ENCODE results near the gene OR4B1. TPM values are rescaled to one million over a fixed set of nuclear protein-coding genes. Genes with fewer than 3 reads are reported as not detected.
A peak's percentile ranks its signal among the peaks of the same experiment; 100 is the strongest.

OR4B1 gene, protein sequence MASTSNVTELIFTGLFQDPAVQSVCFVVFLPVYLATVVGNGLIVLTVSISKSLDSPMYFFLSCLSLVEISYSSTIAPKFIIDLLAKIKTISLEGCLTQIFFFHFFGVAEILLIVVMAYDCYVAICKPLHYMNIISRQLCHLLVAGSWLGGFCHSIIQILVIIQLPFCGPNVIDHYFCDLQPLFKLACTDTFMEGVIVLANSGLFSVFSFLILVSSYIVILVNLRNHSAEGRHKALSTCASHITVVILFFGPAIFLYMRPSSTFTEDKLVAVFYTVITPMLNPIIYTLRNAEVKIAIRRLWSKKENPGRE
- total RNA-seq = not detected

GRCh38 chr11:48216510-48216909, at the start of gene OR4B1:
OR4B1 (plus strand) TSS chr11:48216810; CDS start chr11:48216810, 0 bp downstream.
- DNase-seq (no peak), ATAC-seq (no peak)
- Mint-ChIP-seq H3K4me3 (no peak within 1 kb of the TSS), H3K27me3 (ENCODE audit: low read depth) (peaks cover 2% of the 10 kb centered on the region), H3K9me3 (ENCODE audit: insufficient read depth) (no peaks in the 10 kb centered on the region), H3K36me3 (ENCODE audit: low read depth) (no peaks in the 10 kb centered on the region), H3K27ac (no peak within 1 kb of the TSS), H3K4me1 (ENCODE audit: low read depth) (no peaks in the 10 kb centered on the region)
- POLR2A ChIA-PET = no interaction called here
- CTCF ChIA-PET = no interaction called here

GRCh38 chr11:48167380-48167779, 49.2 kb upstream of the OR4B1 start:
- peaks cover 51% of the 10 kb centered on the region for H3K36me3 Mint-ChIP-seq (ENCODE audit: low read depth)
- no peak overlapping the region for H3K4me3 Mint-ChIP-seq
- H3K4me1 Mint-ChIP-seq (ENCODE audit: low read depth) = peaks cover 24% of the 10 kb centered on the region
- no peak for DNase-seq
- no peaks in the 10 kb centered on the region for H3K9me3 Mint-ChIP-seq (ENCODE audit: insufficient read depth)
- no peak for ATAC-seq
- no peaks in the 10 kb centered on the region for H3K27me3 Mint-ChIP-seq (ENCODE audit: low read depth)
- no peak overlapping the region for H3K27ac Mint-ChIP-seq
- CTCF ChIA-PET = no interaction called here
- POLR2A ChIA-PET = interaction anchor here (0.6 kb wide), 2 partner anchors 11 to 891 kb away, joined by 3 to 5 read pairs; no protein-coding TSS in a partner anchor

GRCh38 chr11:48168815-48169214, 47.8 kb upstream of the OR4B1 start:
- ChIA-PET CTCF (no interaction called here), POLR2A (no interaction called here)
- H3K27me3 Mint-ChIP-seq (ENCODE audit: low read depth) = no peaks in the 10 kb centered on the region
- H3K9me3 Mint-ChIP-seq (ENCODE audit: insufficient read depth) = no peaks in the 10 kb centered on the region
- H3K4me3 Mint-ChIP-seq = no peak overlapping the region
- ATAC-seq (no peak), DNase-seq (no peak)
- H3K27ac Mint-ChIP-seq = no peak overlapping the region
- peaks cover 38% of the 10 kb centered on the region for H3K36me3 Mint-ChIP-seq (ENCODE audit: low read depth)
- peaks cover 28% of the 10 kb centered on the region for H3K4me1 Mint-ChIP-seq (ENCODE audit: low read depth)

DNA sequence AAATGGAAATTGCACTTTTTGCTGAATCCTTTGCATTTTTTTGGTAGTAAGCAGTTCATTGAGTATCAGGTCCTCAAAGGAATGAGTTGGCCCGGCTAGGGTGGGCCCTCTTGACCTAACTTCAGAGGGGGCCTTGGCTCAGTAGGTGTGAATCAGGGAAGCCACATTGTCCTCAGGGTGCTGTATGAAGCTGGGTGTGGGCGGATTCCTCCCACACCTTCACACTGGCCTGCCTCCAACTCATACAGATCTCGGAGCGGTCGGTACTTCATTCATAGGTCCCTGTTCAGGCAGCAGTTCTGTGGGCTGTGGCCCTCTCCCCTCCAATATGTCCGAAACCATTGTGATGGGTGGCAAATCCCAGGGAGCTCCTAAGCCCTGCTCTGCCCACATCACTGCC, 47.4 kb upstream of the OR4B1 start:
- no peaks in the 10 kb centered on the region for H3K27me3 Mint-ChIP-seq (ENCODE audit: low read depth)
- no peak overlapping the region for H3K27ac Mint-ChIP-seq
- no peaks in the 10 kb centered on the region for H3K9me3 Mint-ChIP-seq (ENCODE audit: insufficient read depth)
- no peak overlapping the region for H3K4me3 Mint-ChIP-seq
- ChIA-PET CTCF (no interaction called here), POLR2A (no interaction called here)
- peaks cover 28% of the 10 kb centered on the region for H3K4me1 Mint-ChIP-seq (ENCODE audit: low read depth)
- no peak for DNase-seq
- peaks cover 33% of the 10 kb centered on the region for H3K36me3 Mint-ChIP-seq (ENCODE audit: low read depth)
- no peak for ATAC-seq

DNA sequence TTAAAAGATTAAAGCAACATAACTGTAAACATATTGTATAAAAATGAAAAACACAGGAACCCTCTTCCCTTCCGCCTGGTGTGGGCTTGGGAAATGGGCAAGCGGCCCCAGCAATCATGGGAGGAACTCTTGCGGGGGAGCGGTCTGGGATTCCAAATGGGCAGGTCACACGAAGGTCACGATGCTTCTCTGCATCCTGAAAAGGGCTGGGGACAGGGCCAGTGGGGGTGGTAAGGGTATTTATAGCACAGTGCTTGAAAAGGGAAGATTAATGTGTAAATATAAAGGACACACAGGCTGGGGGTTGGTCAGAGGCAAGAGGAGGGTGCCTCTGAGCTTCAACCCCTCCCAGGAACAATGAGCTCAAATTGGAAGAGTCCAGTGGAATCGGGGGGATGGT, 46.9 kb upstream of the OR4B1 start:
- POLR2A ChIA-PET = no interaction called here
- H3K9me3 Mint-ChIP-seq (ENCODE audit: insufficient read depth) = no peaks in the 10 kb centered on the region
- no peak overlapping the region for H3K27ac Mint-ChIP-seq
- DNase-seq = no peak
- peaks cover 31% of the 10 kb centered on the region for H3K36me3 Mint-ChIP-seq (ENCODE audit: low read depth)
- CTCF ChIA-PET = no interaction called here
- H3K4me1 Mint-ChIP-seq (ENCODE audit: low read depth) = peaks cover 28% of the 10 kb centered on the region
- no peaks in the 10 kb centered on the region for H3K27me3 Mint-ChIP-seq (ENCODE audit: low read depth)
- ATAC-seq = no peak
- H3K4me3 Mint-ChIP-seq = no peak overlapping the region

DNA sequence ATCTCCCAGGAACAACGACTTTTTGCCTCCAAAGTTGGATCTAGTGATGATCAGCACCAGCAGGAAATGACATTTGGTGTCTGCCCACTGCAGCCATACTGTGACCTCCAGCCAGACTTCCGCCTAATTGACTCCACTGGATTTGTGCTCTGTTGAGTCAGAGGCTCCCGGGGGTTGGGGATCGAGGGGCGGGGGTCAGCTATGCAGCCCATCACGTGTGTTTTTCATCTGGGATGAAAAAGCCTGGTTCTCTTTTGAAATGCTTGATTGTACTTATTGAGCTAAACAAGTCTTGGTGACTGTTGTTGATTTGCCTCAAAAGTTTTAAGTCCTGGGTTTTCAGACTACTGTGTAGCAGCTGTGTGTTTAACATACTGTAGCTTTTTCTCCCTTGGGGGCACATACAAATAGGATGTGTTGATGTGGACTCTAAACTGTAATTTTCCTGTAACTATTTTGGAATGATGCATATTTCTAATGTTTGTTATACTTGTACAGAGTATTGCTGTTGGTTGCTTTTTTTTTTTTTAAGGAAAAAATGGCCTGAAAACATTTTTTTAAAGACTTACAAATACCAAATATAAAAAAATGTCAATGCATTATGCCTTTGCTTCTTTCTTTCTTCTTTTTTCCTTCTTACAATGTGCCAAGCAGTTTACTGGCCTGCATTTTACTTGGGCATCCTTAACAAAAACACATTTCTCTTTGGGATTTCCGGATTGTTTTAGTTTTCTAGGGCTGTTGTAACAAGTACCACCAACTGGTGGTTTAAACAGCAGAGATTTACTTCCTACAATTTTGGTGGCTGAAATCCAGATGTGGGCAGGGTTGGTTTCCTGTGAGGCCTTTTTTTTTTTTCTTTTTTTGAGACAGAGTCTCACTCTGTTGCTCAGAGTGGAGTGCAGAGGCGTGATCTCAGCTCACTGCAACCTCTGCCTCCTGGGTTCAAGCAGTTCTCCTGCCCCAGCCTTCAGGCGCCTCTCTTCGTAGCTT, 46.1 kb upstream of the OR4B1 start:
- Mint-ChIP-seq H3K4me1 (ENCODE audit: low read depth) (peaks cover 28% of the 10 kb centered on the region), H3K4me3 (no peak overlapping the region), H3K9me3 (ENCODE audit: insufficient read depth) (no peaks in the 10 kb centered on the region), H3K27ac (no peak overlapping the region), H3K36me3 (ENCODE audit: low read depth) (peaks cover 23% of the 10 kb centered on the region), H3K27me3 (ENCODE audit: low read depth) (no peaks in the 10 kb centered on the region)
- ATAC-seq (no peak), DNase-seq (no peak)
- ChIA-PET POLR2A (no interaction called here), CTCF (no interaction called here)

GRCh38 chr11:48172818-48173609, 43.6 kb upstream of the OR4B1 start:
- Mint-ChIP-seq H3K27me3 (ENCODE audit: low read depth) (no peaks in the 10 kb centered on the region), H3K27ac (no peak overlapping the region), H3K4me3 (no peak overlapping the region), H3K36me3 (ENCODE audit: low read depth) (peaks cover 7% of the 10 kb centered on the region), H3K9me3 (ENCODE audit: insufficient read depth) (no peaks in the 10 kb centered on the region), H3K4me1 (ENCODE audit: low read depth) (peaks cover 28% of the 10 kb centered on the region)
- ChIA-PET CTCF (interaction anchor here (0.7 to 2.1 kb wide), 8 partner anchors 10 to 135 kb away, joined by 3 to 14 read pairs (median 5); no protein-coding TSS in a partner anchor), POLR2A (no interaction called here)
- ATAC-seq = peak; percentile 69
- peak; percentile 69 for DNase-seq

DNA sequence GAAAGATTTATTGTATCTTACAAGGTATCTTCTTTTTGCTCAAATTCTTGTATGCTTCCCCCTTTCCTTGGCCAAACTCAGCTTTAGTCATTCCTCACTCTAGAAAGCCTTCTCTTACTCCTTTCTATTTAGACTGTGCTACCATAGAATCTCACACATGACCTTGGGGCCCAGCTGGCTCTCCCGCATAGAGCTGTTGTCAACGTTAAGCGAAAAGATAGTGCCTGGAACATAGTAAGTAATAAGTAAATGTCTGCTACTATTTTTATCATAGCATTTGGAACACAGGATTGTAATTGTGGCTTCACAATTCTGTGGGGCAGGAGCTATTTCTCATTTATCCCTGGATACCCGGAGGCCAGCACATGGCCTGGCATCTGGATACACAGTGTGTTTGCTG, 38.9 kb upstream of the OR4B1 start:
- CTCF ChIA-PET = interaction anchor here (1.2 kb wide), 1 partner anchor 243 kb away, joined by 3 read pairs; no protein-coding TSS in a partner anchor
- H3K4me3 Mint-ChIP-seq = no peak overlapping the region
- DNase-seq = no peak
- H3K36me3 Mint-ChIP-seq (ENCODE audit: low read depth) = no peaks in the 10 kb centered on the region
- H3K9me3 Mint-ChIP-seq (ENCODE audit: insufficient read depth) = no peaks in the 10 kb centered on the region
- no peaks in the 10 kb centered on the region for H3K27me3 Mint-ChIP-seq (ENCODE audit: low read depth)
- H3K4me1 Mint-ChIP-seq (ENCODE audit: low read depth) = peaks cover 3% of the 10 kb centered on the region
- POLR2A ChIA-PET = interaction anchor here (0.7 kb wide), 1 partner anchor 10 kb away, joined by 3 read pairs; no protein-coding TSS in a partner anchor
- no peak for ATAC-seq
- no peak overlapping the region for H3K27ac Mint-ChIP-seq

DNA sequence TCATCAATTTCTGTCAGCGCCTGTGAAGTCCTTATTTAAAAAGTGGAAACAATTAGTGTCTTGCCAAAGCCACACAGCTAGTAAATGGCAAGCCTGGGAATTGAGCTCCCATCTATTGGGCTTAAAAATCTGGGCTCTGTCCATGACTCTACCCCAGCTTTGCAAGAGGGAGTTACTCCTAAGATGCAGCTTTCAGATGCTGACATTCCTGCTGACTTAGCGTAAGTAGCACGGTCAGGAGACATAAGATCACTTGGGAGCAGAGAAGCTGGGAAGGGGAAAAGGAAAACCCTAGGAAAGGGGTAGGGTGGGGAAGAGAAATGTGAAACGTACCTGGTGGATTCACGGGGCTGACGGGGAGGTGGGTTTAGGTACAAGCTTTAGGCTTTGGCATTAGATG, 36.0 kb upstream of the OR4B1 start:
- Mint-ChIP-seq H3K36me3 (ENCODE audit: low read depth) (no peaks in the 10 kb centered on the region), H3K27ac (no peak overlapping the region), H3K4me1 (ENCODE audit: low read depth) (no peaks in the 10 kb centered on the region), H3K4me3 (no peak overlapping the region), H3K9me3 (ENCODE audit: insufficient read depth) (no peaks in the 10 kb centered on the region), H3K27me3 (ENCODE audit: low read depth) (no peaks in the 10 kb centered on the region)
- DNase-seq (no peak), ATAC-seq (no peak)
- CTCF ChIA-PET = no interaction called here
- POLR2A ChIA-PET = no interaction called here

DNA sequence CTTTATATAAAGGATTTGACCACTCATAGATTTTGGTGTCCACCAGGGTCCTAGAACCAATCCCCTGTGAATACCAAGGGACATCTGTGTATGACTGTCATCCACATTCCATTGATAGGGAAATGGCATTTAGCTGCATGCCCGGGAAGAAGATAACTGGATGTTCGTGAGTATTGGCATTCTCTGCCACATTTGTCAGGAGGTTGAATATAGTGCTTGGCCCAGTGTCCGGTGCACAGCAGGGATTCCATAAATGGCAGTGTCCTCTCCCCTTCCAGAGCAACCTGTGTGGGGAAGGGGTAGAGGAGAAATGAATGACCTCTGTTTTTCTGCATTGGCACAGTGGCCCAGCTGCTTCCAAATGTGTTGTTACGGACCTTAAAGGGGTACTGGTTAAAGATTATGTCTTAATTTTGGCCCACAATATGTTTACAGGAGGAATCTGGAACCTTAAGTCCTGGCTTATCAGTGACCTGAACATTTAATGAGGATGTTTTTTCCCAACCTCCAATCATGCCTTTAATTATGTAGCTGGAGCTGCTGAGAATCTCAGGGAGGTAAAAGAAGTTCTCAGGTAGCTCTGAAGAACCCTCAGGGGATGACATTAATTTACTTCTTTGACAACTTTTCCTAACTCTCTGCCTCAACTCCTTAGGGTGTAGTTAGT, 33.6 kb upstream of the OR4B1 start:
- Mint-ChIP-seq H3K4me1 (ENCODE audit: low read depth) (no peaks in the 10 kb centered on the region), H3K27me3 (ENCODE audit: low read depth) (no peaks in the 10 kb centered on the region), H3K36me3 (ENCODE audit: low read depth) (no peaks in the 10 kb centered on the region), H3K4me3 (no peak overlapping the region), H3K27ac (no peak overlapping the region), H3K9me3 (ENCODE audit: insufficient read depth) (no peaks in the 10 kb centered on the region)
- POLR2A ChIA-PET = interaction anchor here (0.6 kb wide), 1 partner anchor 391 kb away, joined by 3 read pairs; no protein-coding TSS in a partner anchor
- CTCF ChIA-PET = no interaction called here
- DNase-seq = no peak
- no peak for ATAC-seq

- H3K27ac Mint-ChIP-seq = no peak overlapping the region
- H3K4me1 Mint-ChIP-seq (ENCODE audit: low read depth) = no peaks in the 10 kb centered on the region
- no peaks in the 10 kb centered on the region for H3K36me3 Mint-ChIP-seq (ENCODE audit: low read depth)
- ChIA-PET CTCF (interaction anchor here (1.0 kb wide), 1 partner anchor 12 kb away, joined by 5 read pairs; no protein-coding TSS in a partner anchor), POLR2A (no interaction called here)
- ATAC-seq = no peak
- peaks cover 4% of the 10 kb centered on the region for H3K27me3 Mint-ChIP-seq (ENCODE audit: low read depth)
- no peak for DNase-seq
- no peak overlapping the region for H3K4me3 Mint-ChIP-seq
- no peaks in the 10 kb centered on the region for H3K9me3 Mint-ChIP-seq (ENCODE audit: insufficient read depth)
Measured at GRCh38 chr11:48184452-48184851, 32.2 kb upstream of the OR4B1 start.

Data from activated CD8-positive, alpha-beta T cell treated with anti-CD3 and anti-CD28 coated beads, Interleukin-2, amount 10 ng/mL, durations not matched to agents 7 days and 5 days (primary cell).